ENCODE results near the gene PGAP1.

PGAP1 gene

DNA sequence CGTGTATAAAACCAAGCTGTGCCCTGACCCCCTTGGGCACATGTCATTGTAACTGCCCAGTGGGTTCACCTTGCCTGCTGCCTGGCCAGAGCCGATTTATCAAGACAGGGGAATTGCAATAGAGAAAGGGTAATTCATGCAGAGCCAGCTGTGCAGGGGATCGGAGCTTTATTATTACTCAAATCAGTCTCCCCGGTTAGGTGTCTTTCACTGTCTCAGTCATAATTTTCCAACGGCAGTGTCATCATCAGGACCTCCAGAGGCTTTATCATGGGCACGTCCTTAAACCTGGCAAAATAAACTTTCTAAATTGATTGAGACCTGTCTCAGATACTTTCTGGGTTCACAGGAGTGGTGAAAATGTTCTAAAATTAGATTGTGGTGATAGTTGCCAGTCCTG is 29.6 kb upstream of the PGAP1 start:
- Histone ChIP-seq H2AFZ (ENCODE audit: low read depth) (no peak overlapping the region), H3K4me2 (no peak overlapping the region), H4K20me1 (ENCODE audit: insufficient read depth) (no peaks in the 10 kb centered on the region), H3K27me3 (ENCODE audit: insufficient read depth, low read depth) (no peaks in the 10 kb centered on the region), H3K36me3 (ENCODE audit: insufficient read depth) (no peaks in the 10 kb centered on the region), H3K27ac (no peak overlapping the region), H3K79me2 (ENCODE audit: insufficient read depth, low read depth) (no peaks in the 10 kb centered on the region), H3K4me3 (IDR thresholded peaks at IDR 0.05; ENCODE audit: insufficient read depth, low read depth, low read length) (no peak overlapping the region), H3K9ac (no peak overlapping the region), H3K4me1 (ENCODE audit: low read depth, poor library complexity, severe bottlenecking) (no peaks in the 10 kb centered on the region)
- no peak for TF ChIP-seq CTCF (conservative IDR thresholded peaks at IDR 0.05; ENCODE audit: low read depth, low read length)

DNA sequence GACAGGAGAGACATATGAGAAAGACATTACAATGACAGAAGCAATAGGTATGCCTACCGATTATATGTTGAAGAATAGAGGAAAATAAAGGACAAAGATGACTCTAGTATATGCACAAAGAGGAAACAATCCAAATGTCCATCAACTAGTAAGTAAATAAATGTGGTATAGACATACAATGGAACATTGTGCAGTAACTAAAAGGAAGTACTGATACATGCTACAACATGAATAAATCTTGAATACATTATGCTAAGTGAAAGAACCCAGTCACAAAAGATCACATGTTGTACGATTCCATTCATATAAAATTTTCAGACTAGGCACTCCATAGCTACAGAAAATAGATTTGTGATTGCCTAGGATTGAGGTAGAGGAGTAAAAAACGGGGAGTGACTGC is 28.5 kb upstream of the PGAP1 start:
- H3K9ac ChIP-seq: no peak overlapping the region
- no peaks in the 10 kb centered on the region for H3K4me1 ChIP-seq (ENCODE audit: low read depth, poor library complexity, severe bottlenecking)
- H3K79me2 ChIP-seq (ENCODE audit: insufficient read depth, low read depth): no peaks in the 10 kb centered on the region
- no peaks in the 10 kb centered on the region for H3K36me3 ChIP-seq (ENCODE audit: insufficient read depth)
- H3K27me3 ChIP-seq (ENCODE audit: insufficient read depth, low read depth): no peaks in the 10 kb centered on the region
- H3K4me3 ChIP-seq (IDR thresholded peaks at IDR 0.05; ENCODE audit: insufficient read depth, low read depth, low read length): no peak overlapping the region
- no peak for TF ChIP-seq CTCF (conservative IDR thresholded peaks at IDR 0.05; ENCODE audit: low read depth, low read length)
- no peak overlapping the region for H3K27ac ChIP-seq
- H4K20me1 ChIP-seq (ENCODE audit: insufficient read depth): no peaks in the 10 kb centered on the region
- no peak overlapping the region for H3K4me2 ChIP-seq
- H2AFZ ChIP-seq (ENCODE audit: low read depth): no peak overlapping the region

DNA sequence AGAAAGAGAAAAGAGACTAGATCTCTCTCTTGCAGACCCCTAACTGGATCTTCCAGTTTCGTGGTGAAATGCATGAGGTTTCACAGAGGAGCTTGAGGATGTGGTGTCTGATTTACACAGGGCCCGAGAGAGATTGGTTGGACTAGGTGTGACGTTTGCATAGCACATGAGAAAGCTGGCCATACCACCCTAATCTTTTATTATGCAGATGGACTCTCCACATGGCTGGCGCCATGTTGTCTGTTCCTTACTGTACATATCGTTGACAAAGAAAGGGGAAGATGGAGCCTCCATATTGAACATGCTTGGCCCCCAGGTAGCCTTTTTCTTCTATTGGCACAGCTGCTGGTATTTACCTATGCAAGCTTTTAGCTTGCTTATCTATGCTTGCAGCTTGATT is 27.5 kb upstream of the PGAP1 start:
- H3K4me2 ChIP-seq: no peak overlapping the region
- H3K27ac ChIP-seq: no peak overlapping the region
- H2AFZ ChIP-seq (ENCODE audit: low read depth): no peak overlapping the region
- no peaks in the 10 kb centered on the region for H4K20me1 ChIP-seq (ENCODE audit: insufficient read depth)
- H3K4me3 ChIP-seq (IDR thresholded peaks at IDR 0.05; ENCODE audit: insufficient read depth, low read depth, low read length): no peak overlapping the region
- no peak overlapping the region for H3K9ac ChIP-seq
- H3K27me3 ChIP-seq (ENCODE audit: insufficient read depth, low read depth): no peaks in the 10 kb centered on the region
- no peaks in the 10 kb centered on the region for H3K4me1 ChIP-seq (ENCODE audit: low read depth, poor library complexity, severe bottlenecking)
- TF ChIP-seq CTCF (conservative IDR thresholded peaks at IDR 0.05; ENCODE audit: low read depth, low read length): no peak
- no peaks in the 10 kb centered on the region for H3K79me2 ChIP-seq (ENCODE audit: insufficient read depth, low read depth)
- no peaks in the 10 kb centered on the region for H3K36me3 ChIP-seq (ENCODE audit: insufficient read depth)

- H3K36me3 ChIP-seq (ENCODE audit: insufficient read depth): no peaks in the 10 kb centered on the region
- H3K9ac ChIP-seq: no peak overlapping the region
- no peak overlapping the region for H3K4me3 ChIP-seq (IDR thresholded peaks at IDR 0.05; ENCODE audit: insufficient read depth, low read depth, low read length)
- H3K4me1 ChIP-seq (ENCODE audit: low read depth, poor library complexity, severe bottlenecking): no peaks in the 10 kb centered on the region
- H3K4me2 ChIP-seq: no peak overlapping the region
- H3K27ac ChIP-seq: no peak overlapping the region
- H3K27me3 ChIP-seq (ENCODE audit: insufficient read depth, low read depth): no peaks in the 10 kb centered on the region
- H4K20me1 ChIP-seq (ENCODE audit: insufficient read depth): no peaks in the 10 kb centered on the region
- H3K79me2 ChIP-seq (ENCODE audit: insufficient read depth, low read depth): no peaks in the 10 kb centered on the region
- TF ChIP-seq CTCF (conservative IDR thresholded peaks at IDR 0.05; ENCODE audit: low read depth, low read length): no peak
- H2AFZ ChIP-seq (ENCODE audit: low read depth): no peak overlapping the region
These were observed 26.4 kb upstream of the PGAP1 start for GRCh38 chr2:196952936-196953335.

DNA sequence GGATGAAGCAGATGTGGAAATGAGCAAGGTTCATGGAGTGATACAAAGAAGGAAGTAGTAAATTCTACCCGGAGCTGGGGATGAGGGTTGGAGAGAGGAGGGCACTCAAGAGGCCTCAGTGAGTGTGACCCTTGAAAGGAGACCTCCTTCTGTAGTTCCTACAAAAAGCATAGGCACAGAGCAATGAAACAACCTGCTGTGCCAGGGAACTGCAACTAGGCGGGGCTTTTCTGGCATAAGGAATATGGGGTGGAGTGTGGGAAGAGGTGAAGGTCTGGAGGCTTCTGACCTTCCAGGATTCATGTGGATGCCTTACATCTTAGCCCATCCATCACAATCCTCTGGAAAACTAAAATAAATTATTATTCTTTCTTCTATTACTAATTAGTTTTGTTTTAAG is 25.5 kb upstream of the PGAP1 start:
- no peak overlapping the region for H3K4me3 ChIP-seq (IDR thresholded peaks at IDR 0.05; ENCODE audit: insufficient read depth, low read depth, low read length)
- H3K9ac ChIP-seq: no peak overlapping the region
- H2AFZ ChIP-seq (ENCODE audit: low read depth): no peak overlapping the region
- no peak overlapping the region for H3K4me2 ChIP-seq
- H3K4me1 ChIP-seq (ENCODE audit: low read depth, poor library complexity, severe bottlenecking): no peaks in the 10 kb centered on the region
- no peak overlapping the region for H3K27ac ChIP-seq
- H4K20me1 ChIP-seq (ENCODE audit: insufficient read depth): no peaks in the 10 kb centered on the region
- no peaks in the 10 kb centered on the region for H3K36me3 ChIP-seq (ENCODE audit: insufficient read depth)
- no peaks in the 10 kb centered on the region for H3K27me3 ChIP-seq (ENCODE audit: insufficient read depth, low read depth)
- no peak for TF ChIP-seq CTCF (conservative IDR thresholded peaks at IDR 0.05; ENCODE audit: low read depth, low read length)
- no peaks in the 10 kb centered on the region for H3K79me2 ChIP-seq (ENCODE audit: insufficient read depth, low read depth)

All from KMS-11 (cell line).